Measurements from ENCODE around the gene VWA8.
"Not testable (repeated sequence)": the region's sequence is repeated elsewhere in the genome, so short reads cannot be mapped to it uniquely, and the experiment has no call there.

VWA8 gene

GRCh38 chr13:41547251-41548000 is 413.5 kb downstream of the VWA8 start:
- no peak for DNase-seq

- peak; percentile 20 for DNase-seq
Observed at GRCh38 chr13:41546372-41547190, 414.3 kb downstream of the VWA8 start.

GRCh38 chr13:41545432-41545707 is 415.5 kb downstream of the VWA8 start:
- DNase-seq: no peak

GRCh38 chr13:41543664-41544300 is 417.1 kb downstream of the VWA8 start:
- DNase-seq: no peak

GRCh38 chr13:41542799-41543198 is 418.1 kb downstream of the VWA8 start:
- DNase-seq: not testable (repeated sequence)

- DNase-seq: no peak
Observed at GRCh38 chr13:41542281-41542680, 418.6 kb downstream of the VWA8 start.

- DNase-seq: no peak
Observed at GRCh38 chr13:41541142-41541938, 419.6 kb downstream of the VWA8 start.

- DNase-seq: not testable (repeated sequence)
Observed at GRCh38 chr13:41540240-41540639, 420.7 kb downstream of the VWA8 start.

GRCh38 chr13:41533266-41534052 is 427.4 kb downstream of the VWA8 start:
- DNase-seq: no peak

GRCh38 chr13:41528021-41528420 is 432.9 kb downstream of the VWA8 start:
- DNase-seq: no peak

GRCh38 chr13:41520660-41521630 is 440.0 kb downstream of the VWA8 start:
- DNase-seq: peak; percentile 31

GRCh38 chr13:41520016-41520659 is 440.8 kb downstream of the VWA8 start:
- DNase-seq: no peak
